Effector CD8-positive, alpha-beta T cell (primary cell): ENCODE data around the gene HSPG2.
"Not testable (repeated sequence)": the region's sequence is repeated elsewhere in the genome, so short reads cannot be mapped to it uniquely, and the experiment has no call there.

Experiments used
- DNase-seq: peaks from one replicate; lab custom pipeline; 2025; lab: John Stamatoyannopoulos, UW

The HSPG2 gene

GRCh38 chr1:21912038-21912758 lies 24.9 kb downstream of the HSPG2 start:
- no peak for DNase-seq

- DNase-seq: no peak
Measured at GRCh38 chr1:21911205-21912001, 25.7 kb downstream of the HSPG2 start.

DNA sequence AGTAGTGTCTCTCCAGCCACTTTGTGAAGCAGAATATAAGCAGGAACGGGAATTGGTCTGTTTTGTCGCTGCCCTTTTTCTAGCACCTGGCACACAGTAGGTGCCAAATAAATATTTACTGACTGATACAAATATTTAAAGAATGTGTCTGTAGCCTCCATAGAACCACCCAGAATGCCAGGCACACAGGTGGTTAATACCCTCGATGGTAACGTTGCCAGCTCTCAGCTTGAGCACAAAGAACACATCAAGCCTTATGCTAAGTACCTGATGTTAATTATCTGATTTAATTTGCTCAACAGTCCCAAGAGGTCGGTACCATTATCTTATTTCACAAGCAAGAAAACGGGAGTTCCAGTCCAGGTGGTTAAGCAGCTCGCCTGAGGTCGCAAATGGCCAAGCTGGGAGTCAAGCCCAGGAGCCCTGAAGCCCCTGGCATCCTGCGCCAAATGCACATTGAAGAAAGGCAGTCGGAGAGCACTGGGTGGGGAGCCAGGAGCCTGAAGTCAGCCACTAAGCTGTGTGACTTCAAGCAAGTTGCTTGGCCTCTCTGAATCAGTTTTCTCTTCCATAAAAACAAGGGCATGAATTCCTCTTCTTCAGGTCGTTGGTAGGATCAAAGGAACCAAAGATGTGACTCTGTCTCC lies 26.4 kb downstream of the HSPG2 start:
- no peak for DNase-seq

DNA sequence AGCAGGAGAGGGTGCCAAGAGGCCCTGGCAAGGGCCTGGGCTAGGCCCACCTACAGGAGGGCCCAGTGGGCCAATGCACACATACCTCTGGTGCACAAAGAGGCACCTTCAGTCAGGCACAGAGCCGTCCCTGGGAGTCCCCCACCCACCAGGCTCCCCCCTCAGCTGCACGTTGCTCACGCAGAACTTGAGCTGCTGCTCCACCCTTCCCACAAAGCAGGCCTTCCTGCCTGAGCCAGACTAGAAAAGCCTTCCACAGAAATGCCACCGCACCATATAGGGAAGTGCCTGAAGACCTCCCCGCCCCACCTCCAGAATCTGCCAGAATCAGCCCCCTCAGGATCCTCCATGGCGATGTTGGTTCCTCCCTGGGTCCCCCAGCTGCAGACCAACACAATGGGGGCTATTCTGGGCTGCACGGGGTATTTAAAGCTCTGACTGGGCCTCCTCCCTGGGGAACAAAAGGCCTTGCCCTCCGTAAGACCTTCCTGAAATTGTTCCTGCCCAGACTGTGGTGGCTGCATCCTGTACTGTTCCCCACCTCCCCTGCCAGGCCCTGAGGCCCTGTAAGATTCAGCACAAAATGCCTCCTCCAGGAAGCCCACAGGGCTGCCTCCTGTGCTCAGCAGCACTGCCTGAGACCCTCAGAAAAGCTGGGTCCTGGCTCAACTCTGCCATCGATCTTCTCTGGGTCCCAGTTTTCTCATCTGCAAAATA lies 27.2 kb downstream of the HSPG2 start:
- DNase-seq: no peak

DNA sequence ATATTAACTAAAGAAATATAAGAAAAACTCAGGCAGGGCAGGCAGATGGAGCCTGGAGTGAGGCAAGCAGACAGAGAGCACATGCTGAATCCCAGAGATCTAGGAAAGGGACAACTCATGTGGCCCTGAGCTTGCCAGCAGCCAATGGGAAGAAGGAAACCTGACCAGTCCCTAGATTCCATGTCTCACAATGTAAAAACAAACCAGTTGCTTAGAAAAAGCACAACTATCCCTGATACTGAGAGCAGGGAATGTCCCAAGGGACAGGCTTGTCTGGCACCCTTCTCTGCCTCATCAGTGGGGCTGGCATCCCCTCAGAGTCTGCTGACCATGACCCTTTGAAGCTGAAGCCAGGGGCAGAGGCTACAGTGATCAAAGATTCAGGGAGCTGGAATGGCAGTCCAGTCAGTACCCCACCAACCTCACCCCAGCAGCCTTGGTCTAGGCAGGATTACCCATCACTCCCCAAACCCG lies 27.8 kb downstream of the HSPG2 start:
- DNase-seq: no peak

DNA sequence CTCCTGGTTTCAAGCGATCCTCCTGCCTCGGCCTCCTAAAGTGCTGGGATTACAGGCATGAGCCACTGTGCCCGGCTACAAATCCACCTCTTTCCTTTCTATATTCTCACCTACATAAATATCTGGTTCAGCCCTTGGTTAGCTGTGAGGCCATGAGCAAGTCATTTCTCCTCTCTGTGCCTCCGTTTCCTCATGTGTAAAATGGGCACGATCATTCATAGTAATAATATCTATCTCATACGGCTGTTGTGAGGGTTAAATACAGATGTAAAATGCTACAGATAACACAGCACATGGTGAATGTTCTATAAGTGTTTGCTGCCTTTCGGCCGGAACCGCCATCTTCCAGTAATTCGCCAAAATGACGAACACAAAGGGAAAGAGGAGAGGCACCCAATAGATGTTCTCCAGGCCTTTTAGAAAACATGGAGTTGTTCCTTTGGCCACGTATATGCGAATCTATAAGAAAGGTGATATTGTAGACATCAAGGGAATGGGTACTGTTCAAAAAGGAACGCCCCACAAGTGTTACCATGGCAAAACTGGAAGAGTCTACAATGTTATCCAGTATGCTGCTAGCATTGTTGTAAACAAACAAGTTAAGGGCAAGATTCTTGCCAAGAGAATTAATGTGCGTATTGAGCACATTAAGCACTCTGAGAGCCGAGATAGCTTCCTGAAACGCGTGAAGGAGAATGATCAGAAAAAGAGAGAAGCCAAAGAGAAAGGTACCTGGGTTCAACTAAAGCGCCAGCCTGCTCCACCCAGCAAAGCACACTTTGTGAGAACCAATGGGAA lies 29.2 kb downstream of the HSPG2 start:
- DNase-seq: not testable (repeated sequence)

DNA sequence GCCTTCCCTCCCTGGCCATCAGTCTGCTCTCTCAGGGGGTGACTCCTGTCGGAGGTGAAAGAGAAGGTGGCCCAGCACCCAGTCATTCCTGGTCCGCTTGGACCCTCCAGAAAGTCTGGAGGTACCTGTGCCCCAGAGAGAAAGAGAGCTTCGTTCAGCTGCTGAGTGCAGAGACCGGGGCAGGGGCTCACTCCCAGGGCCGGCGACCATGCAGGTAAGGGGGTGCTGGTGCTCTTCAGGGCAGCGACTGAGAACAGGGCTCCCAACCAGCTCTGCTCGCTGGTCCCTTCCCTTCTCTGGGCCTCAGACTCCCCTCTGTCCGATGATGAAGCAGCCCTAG lies 30.1 kb downstream of the HSPG2 start:
- no peak for DNase-seq

- DNase-seq: no peak
Measured at GRCh38 chr1:21906173-21907078, 30.7 kb downstream of the HSPG2 start.

GRCh38 chr1:21904704-21905520 lies 32.2 kb downstream of the HSPG2 start:
- no peak for DNase-seq

GRCh38 chr1:21904454-21904703 lies 32.7 kb downstream of the HSPG2 start:
- DNase-seq: no peak

GRCh38 chr1:21903638-21904453 lies 33.3 kb downstream of the HSPG2 start:
- no peak for DNase-seq

DNA sequence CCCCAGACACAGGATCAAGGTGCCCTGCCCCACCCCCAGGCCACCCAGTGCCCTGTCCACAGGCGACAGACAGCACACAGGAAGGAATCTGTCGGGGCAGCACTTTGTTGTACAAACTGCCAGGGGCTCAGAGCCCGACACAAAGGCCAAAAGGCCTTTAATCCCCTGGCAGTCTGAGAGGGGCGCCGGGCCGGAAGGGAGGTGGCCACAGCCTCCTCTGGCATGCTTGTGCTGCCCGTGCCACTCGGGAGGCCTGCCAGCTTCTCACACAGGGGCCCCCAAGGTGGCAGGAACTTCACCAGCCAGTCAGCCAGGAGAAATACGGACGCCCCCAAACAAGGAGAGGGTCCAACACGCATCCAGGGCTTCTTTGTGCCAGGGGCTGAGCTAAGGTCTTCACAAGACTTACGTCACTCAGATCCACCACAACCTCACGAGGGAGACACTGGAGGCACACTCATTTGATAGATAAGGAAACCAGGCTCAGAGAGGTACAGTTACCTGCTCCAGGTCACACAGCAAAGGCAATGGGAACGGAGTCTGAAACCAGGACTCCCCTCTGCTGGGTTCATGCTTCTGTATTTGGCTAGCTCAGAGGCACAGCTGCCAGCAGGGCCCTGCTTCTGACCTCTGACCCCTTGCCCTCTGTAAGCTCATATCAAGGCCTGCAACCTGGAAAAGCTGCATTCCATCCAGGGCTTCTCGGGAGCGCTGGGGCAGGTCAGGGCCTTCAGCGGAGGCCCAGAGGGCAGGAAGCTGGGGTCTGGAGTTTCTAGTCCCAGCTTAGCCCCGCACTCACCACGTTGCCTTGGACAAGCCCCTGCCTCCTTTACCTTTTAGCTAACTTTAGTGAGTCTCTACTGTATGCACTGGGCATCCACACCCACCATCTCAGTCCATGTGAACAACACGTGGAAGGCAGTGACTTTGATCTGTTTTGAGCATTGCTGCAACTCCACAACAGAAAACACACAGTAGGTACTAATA lies 34.8 kb downstream of the HSPG2 start:
- DNase-seq: no peak

DNA sequence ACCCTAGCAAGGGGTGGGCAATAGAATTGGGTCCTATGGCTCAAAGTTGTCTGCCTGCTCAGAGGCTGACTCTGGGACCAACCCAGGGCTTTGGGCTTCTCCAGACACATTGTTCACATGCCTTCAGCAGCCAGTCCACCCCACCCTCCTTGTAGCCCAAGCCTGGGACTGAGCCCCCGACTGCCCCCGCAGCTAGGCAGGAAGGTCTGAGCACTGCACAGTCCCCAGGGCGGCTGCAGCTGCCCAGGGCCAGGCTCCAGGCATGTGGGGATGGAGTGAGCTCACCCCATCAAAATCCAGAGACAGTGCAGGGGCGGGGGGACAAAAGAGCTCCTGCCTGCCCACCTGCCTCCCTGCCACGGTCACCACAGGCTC lies 35.6 kb downstream of the HSPG2 start:
- DNase-seq: no peak

GRCh38 chr1:21900766-21901472 lies 36.2 kb downstream of the HSPG2 start:
- DNase-seq: no peak

DNA sequence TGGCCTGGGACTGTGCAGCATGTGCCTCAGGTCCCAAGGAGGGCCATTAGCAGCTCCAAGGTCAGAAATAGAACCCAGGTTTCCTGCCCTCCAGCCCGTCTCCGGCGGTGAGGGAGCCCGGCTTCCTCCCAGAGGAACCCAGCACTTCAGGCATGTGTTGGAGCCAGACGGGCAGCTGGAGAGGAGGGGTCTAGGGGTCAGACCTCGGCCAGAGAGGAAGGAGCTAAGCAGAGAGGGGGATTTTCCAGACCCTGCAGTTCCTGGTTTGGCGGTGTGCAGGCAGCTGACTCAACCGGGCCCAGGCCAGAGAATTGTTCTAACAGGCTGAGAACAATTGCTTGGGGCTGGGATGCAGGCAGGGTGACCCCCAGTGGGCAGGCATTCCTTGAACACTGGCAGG lies 37.1 kb downstream of the HSPG2 start:
- no peak for DNase-seq

- DNase-seq: no peak
Measured at GRCh38 chr1:21899267-21899810, 37.8 kb downstream of the HSPG2 start.
